ENCODE results near the gene CCT3. TPM values are rescaled to one million over a fixed set of nuclear protein-coding genes. Genes with fewer than 3 reads are reported as not detected.

The CCT3 gene
- total and polyA plus RNA-seq, 2 experiments from 2014 or later: 405 to 618 TPM

DNA sequence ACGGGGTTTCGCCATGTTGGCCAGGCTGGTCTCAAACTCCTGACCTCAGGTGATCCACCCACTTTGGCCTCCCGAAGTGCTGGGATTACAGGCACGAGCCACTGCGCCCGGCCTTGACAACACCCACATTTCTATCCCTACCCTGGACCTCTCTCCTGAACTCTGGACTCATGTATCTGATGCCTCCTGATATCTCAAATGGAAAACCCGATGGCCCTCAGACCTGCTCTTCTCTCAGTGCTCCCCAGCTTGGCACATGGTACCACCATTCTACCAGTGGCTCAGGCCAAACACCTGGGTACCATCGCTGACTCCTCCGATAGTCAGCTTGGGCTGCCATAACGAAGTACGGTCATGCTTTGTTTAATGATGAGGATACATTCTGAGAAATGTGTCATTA is 22.4 kb upstream of the CCT3 start:
- TF ChIP-seq EZH2phosphoT487 (IDR thresholded peaks at IDR 0.05; ENCODE audit: unreplicated experiment): no peak
- no peak for TF ChIP-seq ZNF114 (CRISPR knock-in tag; IDR thresholded peaks at IDR 0.05)
- no peak for TF ChIP-seq POLR2AphosphoS5 (IDR thresholded peaks at IDR 0.05; ENCODE audit: low read depth)
- no peak for TF ChIP-seq CREB1 (CRISPR knock-in tag; IDR thresholded peaks at IDR 0.05; ENCODE audit: low read depth)
- TF ChIP-seq, protein P1, sequence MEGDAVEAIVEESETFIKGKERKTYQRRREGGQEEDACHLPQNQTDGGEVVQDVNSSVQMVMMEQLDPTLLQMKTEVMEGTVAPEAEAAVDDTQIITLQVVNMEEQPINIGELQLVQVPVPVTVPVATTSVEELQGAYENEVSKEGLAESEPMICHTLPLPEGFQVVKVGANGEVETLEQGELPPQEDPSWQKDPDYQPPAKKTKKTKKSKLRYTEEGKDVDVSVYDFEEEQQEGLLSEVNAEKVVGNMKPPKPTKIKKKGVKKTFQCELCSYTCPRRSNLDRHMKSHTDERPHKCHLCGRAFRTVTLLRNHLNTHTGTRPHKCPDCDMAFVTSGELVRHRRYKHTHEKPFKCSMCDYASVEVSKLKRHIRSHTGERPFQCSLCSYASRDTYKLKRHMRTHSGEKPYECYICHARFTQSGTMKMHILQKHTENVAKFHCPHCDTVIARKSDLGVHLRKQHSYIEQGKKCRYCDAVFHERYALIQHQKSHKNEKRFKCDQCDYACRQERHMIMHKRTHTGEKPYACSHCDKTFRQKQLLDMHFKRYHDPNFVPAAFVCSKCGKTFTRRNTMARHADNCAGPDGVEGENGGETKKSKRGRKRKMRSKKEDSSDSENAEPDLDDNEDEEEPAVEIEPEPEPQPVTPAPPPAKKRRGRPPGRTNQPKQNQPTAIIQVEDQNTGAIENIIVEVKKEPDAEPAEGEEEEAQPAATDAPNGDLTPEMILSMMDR (conservative IDR thresholded peaks at IDR 0.05; ENCODE audit: low read depth in 2 of 2): no peak
- TF ChIP-seq ZNF331 (CRISPR knock-in tag; IDR thresholded peaks at IDR 0.05; ENCODE audit: low read depth): no peak
- TF ChIP-seq EZH2 (IDR thresholded peaks at IDR 0.05; ENCODE audit: low read depth, unreplicated experiment): no peak
- TF ChIP-seq STAT1 (IDR thresholded peaks at IDR 0.05; ENCODE audit: unreplicated experiment): no peak
- TF ChIP-seq, protein P2, sequence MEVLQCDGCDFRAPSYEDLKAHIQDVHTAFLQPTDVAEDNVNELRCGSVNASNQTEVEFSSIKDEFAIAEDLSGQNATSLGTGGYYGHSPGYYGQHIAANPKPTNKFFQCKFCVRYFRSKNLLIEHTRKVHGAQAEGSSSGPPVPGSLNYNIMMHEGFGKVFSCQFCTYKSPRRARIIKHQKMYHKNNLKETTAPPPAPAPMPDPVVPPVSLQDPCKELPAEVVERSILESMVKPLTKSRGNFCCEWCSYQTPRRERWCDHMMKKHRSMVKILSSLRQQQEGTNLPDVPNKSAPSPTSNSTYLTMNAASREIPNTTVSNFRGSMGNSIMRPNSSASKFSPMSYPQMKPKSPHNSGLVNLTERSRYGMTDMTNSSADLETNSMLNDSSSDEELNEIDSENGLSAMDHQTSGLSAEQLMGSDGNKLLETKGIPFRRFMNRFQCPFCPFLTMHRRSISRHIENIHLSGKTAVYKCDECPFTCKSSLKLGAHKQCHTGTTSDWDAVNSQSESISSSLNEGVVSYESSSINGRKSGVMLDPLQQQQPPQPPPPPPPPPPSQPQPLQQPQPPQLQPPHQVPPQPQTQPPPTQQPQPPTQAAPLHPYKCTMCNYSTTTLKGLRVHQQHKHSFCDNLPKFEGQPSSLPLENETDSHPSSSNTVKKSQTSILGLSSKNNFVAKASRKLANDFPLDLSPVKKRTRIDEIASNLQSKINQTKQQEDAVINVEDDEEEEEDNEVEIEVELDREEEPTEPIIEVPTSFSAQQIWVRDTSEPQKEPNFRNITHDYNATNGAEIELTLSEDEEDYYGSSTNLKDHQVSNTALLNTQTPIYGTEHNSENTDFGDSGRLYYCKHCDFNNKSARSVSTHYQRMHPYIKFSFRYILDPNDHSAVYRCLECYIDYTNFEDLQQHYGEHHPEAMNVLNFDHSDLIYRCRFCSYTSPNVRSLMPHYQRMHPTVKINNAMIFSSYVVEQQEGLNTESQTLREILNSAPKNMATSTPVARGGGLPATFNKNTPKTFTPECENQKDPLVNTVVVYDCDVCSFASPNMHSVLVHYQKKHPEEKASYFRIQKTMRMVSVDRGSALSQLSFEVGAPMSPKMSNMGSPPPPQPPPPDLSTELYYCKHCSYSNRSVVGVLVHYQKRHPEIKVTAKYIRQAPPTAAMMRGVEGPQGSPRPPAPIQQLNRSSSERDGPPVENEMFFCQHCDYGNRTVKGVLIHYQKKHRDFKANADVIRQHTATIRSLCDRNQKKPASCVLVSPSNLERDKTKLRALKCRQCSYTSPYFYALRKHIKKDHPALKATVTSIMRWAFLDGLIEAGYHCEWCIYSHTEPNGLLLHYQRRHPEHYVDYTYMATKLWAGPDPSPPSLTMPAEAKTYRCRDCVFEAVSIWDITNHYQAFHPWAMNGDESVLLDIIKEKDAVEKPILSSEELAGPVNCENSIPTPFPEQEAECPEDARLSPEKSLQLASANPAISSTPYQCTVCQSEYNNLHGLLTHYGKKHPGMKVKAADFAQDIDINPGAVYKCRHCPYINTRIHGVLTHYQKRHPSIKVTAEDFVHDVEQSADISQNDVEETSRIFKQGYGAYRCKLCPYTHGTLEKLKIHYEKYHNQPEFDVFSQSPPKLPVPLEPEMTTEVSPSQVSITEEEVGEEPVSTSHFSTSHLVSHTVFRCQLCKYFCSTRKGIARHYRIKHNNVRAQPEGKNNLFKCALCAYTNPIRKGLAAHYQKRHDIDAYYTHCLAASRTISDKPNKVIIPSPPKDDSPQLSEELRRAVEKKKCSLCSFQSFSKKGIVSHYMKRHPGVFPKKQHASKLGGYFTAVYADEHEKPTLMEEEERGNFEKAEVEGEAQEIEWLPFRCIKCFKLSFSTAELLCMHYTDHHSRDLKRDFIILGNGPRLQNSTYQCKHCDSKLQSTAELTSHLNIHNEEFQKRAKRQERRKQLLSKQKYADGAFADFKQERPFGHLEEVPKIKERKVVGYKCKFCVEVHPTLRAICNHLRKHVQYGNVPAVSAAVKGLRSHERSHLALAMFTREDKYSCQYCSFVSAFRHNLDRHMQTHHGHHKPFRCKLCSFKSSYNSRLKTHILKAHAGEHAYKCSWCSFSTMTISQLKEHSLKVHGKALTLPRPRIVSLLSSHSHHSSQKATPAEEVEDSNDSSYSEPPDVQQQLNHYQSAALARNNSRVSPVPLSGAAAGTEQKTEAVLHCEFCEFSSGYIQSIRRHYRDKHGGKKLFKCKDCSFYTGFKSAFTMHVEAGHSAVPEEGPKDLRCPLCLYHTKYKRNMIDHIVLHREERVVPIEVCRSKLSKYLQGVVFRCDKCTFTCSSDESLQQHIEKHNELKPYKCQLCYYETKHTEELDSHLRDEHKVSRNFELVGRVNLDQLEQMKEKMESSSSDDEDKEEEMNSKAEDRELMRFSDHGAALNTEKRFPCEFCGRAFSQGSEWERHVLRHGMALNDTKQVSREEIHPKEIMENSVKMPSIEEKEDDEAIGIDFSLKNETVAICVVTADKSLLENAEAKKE (CRISPR knock-in tag; IDR thresholded peaks at IDR 0.05): no peak
- no peak for TF ChIP-seq JUNB (IDR thresholded peaks at IDR 0.05; ENCODE audit: unreplicated experiment)
- no peak for TF ChIP-seq NANOG (IDR thresholded peaks at IDR 0.05; ENCODE audit: borderline replicate concordance)
- TF ChIP-seq, protein P3, sequence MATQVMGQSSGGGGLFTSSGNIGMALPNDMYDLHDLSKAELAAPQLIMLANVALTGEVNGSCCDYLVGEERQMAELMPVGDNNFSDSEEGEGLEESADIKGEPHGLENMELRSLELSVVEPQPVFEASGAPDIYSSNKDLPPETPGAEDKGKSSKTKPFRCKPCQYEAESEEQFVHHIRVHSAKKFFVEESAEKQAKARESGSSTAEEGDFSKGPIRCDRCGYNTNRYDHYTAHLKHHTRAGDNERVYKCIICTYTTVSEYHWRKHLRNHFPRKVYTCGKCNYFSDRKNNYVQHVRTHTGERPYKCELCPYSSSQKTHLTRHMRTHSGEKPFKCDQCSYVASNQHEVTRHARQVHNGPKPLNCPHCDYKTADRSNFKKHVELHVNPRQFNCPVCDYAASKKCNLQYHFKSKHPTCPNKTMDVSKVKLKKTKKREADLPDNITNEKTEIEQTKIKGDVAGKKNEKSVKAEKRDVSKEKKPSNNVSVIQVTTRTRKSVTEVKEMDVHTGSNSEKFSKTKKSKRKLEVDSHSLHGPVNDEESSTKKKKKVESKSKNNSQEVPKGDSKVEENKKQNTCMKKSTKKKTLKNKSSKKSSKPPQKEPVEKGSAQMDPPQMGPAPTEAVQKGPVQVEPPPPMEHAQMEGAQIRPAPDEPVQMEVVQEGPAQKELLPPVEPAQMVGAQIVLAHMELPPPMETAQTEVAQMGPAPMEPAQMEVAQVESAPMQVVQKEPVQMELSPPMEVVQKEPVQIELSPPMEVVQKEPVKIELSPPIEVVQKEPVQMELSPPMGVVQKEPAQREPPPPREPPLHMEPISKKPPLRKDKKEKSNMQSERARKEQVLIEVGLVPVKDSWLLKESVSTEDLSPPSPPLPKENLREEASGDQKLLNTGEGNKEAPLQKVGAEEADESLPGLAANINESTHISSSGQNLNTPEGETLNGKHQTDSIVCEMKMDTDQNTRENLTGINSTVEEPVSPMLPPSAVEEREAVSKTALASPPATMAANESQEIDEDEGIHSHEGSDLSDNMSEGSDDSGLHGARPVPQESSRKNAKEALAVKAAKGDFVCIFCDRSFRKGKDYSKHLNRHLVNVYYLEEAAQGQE (IDR thresholded peaks at IDR 0.05; ENCODE audit: unreplicated experiment): no peak
- TF ChIP-seq, protein P4, sequence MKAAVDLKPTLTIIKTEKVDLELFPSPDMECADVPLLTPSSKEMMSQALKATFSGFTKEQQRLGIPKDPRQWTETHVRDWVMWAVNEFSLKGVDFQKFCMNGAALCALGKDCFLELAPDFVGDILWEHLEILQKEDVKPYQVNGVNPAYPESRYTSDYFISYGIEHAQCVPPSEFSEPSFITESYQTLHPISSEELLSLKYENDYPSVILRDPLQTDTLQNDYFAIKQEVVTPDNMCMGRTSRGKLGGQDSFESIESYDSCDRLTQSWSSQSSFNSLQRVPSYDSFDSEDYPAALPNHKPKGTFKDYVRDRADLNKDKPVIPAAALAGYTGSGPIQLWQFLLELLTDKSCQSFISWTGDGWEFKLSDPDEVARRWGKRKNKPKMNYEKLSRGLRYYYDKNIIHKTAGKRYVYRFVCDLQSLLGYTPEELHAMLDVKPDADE (IDR thresholded peaks at IDR 0.05): no peak
- Mint-ChIP-seq H3K4me3 (no peak overlapping the region), H3K27ac (no peak overlapping the region), H3K4me1 (peaks cover 14% of the 10 kb centered on the region), H3K9me3 (no peaks in the 10 kb centered on the region), H3K27me3 (ENCODE audit: insufficient read depth, low read depth, poor library complexity) (peaks cover 4% of the 10 kb centered on the region), H3K36me3 (ENCODE audit: low read depth) (no peaks in the 10 kb centered on the region)
- no peak for DNase-seq (ENCODE audit: low spot score)
- no peak for ATAC-seq
- Histone ChIP-seq H3K4me1 (ENCODE audit: insufficient read depth) (0 out of 2 replicates have a peak, but pooled peaks cover 4% of the 10 kb centered on the region), H3K27ac (ENCODE audit: low read depth) (no peak overlapping the region), H3K27me3 (ENCODE audit: insufficient read depth) (no peaks in the 10 kb centered on the region), H3K79me2 (replicated peaks; ENCODE audit: insufficient read depth) (no peaks in the 10 kb centered on the region), H3F3A (replicated peaks; ENCODE audit: low read depth) (0 out of 2 replicates have a peak, but pooled peaks cover 4% of the 10 kb centered on the region), H3K36me3 (ENCODE audit: insufficient read depth) (no peaks in the 10 kb centered on the region), H3K4me3 (no peak overlapping the region), H3K4me2 (no peak overlapping the region), H2AFZ (peak overlapping the region; percentile 18; the same call in 1 of the 2 replicates), H3K9me2 (ENCODE audit: insufficient read depth) (no peaks in the 10 kb centered on the region), H4K20me1 (replicated peaks; ENCODE audit: insufficient read depth) (no peaks in the 10 kb centered on the region)

Data from GM23338 (cell line).